HG03342 (cell line): Measurements from ENCODE around the gene NUDC.

Source experiments
- ATAC-seq: cut with Tn5 transposase; IDR thresholded peaks from one replicate; pipeline ENCODE4 v1.9.1; 2021; ENCODE audit warnings: mild to moderate bottlenecking, moderate library complexity; ENCODE audit not compliant: unreplicated experiment

Gene NUDC

DNA sequence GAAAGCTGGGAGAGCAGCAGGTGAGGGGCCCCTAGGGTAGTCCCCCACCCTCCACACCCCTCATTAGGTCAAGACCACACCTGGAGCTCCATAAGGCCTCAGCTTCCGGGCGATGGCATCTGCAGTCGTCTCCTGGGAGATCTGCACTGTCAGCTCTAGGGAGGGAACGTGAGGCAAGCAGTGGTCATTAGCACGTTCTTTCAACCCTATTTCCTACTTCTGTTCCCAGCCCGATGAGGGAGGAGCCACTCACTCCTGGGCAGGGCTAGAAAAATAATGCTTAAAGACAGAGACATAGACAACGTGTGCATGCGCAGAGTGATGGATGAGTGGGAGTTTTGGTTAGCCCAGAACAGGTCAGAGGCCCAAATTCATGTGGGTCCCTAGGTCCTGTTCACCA, 29.1 kb downstream of the NUDC start:
- no peak for ATAC-seq

DNA sequence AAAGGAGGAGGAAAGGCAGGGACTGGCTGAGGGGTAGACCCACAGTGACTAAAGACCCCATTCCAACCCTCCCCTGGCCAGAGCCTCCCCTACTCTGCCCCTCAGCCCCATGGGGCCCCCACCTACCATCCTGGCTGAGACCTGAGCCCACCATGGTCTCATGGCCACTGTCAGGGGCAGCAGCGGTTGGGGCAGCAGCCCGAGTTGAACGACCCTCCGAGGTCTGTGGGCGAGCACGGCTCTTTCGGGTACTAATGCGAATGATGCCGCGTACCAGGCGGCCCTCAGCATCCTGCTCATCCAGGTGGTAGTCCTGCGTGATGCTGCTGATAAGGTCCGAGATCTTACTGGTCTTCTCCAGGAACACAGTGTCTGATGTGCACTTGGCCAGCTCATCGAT, 29.7 kb downstream of the NUDC start:
- ATAC-seq = no peak

DNA sequence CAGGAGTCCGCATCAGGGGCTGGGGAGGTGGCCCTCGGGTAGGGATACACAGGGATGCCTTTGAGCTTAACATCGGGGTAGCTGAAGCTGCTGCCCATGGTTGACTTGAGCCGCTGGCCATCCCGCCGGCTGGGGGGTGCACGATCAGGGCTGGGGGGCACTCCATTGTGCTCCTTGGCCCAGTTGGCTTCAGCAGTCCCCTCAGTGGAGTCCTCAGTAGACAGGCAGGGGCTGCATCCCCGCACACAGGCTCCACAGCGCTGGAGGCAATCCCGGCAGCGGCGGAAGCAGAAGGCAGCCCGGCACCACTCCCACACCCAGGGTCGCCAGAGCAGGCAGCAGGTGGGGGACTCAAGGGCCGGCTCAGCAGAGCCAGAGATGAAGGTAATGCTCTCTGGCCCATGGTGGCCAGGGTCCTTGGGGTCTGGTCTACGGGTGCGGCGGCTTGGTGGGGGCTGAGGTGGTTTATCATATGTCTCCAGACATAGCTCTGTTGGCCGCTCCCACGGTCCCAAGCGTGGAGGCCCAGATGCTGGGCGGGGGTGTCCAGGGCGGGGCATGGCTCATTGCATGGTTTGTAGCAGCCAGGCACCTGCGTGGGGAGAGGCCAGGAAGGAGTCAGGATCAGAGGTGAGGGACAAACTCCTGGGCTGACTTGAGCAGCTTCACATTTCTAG, 30.4 kb downstream of the NUDC start:
- ATAC-seq = no peak

DNA sequence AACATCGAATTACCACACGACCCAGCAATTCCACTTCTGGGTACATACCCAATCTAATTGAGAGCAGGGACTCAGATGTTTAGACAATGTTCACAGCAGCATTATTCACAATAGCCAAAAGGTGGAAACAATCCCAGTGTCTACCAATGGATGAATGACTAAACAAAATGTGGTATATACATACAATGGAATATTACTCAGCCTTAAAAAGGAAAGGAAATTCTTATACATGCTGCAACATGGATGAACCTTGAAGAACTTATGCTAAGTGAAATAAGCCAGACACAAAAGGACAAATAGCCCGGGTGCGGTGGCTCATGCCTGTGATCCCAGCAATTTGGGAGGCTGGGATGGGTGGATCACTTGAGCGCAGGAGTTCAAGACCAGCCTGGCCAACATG, 31.8 kb downstream of the NUDC start:
- no peak for ATAC-seq

DNA sequence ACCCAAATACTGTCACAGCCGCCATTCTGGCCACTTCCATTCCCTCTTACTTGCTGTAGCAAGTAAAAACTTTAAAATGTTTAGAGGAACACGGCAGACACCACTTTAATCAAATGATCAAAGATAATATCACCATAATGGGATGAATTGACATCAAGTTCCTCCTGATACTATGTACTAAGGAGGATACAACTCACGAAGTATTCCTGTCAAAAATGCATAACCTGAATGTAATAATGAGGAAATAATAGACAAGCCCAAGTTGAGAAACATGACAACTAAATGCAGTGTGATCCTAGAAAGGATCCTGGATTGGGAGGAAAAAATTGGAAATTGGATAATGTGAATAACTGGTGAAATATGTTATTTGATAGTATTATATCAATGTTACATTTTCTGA, 34.8 kb downstream of the NUDC start:
- ATAC-seq = no peak

DNA sequence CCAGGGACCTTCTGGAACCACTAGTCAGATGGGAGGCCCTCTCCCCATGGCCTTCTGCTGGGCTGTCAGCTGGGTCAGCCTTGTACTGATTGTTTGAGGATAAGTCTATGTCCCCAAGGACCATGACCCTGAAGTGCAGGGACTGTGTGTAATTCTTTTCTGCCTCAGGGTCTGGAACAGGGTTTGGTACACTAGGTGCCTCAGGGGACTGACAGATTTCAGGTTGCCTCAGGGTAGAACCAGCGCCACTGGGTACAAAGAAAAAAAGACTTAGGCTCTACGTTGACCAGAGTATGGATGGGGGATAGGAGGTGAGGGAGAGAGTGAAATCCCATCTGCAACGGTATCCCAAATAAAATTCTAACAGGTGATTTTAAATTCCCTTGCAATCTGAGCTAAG, 35.8 kb downstream of the NUDC start:
- no peak for ATAC-seq

DNA sequence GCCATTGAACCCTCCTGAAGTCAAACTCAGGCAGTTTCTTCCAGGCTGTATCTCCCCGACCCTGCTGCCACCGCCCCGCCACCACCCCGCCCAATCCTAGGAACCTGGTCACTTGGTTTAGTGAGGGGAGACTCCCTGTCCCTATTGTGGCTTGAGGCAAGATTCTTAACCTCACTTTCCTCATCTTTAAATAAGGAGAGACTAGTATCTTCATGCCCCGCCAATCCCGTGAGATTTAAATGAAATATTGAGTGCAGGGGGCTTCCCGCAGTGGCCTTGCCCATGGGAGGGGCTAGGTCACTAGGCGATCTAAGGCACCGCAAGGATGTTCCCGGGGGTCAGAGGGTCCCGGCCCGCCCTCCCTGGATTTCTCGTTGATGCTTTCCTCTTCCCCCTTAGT, 37.7 kb downstream of the NUDC start:
- ATAC-seq = no peak

DNA sequence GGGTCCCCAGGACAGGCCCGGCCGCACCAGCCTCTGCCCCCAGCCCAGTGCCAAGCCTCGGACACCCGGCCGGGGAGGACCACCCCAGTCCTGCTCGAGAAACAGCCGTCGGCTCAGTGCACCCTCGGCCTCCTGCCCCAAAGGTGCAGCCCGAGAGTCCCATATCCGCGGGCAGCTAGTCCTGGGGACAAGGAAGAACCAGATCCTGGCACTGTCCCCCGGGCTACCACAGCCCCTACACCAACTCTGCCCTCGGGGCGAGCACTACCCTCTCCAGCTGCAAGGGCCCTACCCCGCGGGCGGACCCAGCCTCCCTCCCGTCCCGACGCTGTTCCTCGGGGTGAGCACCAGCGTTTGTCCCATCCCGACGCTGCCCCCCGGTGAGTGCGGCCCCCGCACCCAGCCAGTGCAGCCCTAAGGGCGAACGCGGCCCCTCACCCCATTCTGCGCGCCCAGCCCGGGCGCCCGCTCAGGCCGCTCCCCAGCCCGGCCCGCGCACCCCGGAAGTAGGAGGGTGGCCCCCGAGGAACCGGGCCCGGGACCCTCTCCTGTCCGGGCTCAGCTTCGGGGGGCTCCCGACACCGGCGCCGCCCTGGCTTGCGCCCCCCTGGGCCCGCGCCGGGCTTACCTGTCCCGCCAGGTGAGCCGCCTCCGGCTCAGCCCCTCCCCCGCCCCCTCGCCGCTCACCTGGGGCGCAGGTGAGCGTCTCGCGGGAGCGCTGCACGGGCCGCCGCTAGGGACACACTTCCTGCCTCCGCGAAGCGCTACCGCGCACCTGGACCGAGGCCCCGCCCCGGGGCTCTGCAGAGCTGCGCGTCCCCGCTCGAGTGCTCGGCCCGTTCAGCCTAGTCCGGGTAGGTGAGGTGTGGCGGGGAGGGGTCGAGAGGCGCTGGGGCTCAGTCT, 38.4 kb downstream of the NUDC start, which contains the start of gene KDF1:
KDF1 (minus strand) TSS at position 747 of the 903 bp plus-strand sequence. CDS start 8,088 bp downstream, outside the sequence.
- ATAC-seq = no peak

DNA sequence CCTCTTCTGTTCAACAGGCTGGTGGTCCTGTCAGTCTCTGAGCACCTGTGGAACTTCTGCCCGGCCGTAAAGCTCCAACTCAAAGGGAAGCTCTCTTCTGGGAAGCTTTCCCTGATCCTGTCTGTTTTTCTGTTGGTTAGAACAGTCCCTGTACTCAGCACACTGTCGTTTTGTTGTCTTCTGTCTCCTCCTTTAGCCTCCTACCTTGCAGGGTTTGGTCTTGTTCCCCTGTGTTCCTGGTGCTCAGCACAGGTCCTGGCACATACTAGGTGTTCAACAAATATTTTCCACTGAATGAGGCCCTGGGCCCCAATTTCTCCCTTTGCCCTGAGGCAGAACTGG, 39.1 kb downstream of the NUDC start:
- no peak for ATAC-seq

DNA sequence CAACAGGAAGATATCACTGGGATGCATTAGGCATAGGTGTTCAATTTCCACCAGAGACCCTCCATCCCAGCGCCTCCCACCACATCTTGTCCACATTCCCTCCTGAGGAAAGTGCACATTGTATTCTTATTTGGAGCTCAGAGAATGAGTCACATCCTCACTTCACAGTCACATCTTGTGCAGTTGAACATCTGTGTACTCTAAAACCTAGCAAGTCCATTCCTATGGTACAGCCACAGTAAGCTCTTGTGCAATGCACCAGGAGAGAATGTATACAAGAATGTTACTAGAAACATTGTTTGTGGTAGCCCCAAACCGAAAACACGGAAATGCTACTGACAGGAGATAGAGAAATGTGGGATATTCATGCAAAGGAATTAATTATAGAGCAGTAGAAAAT, 40.3 kb downstream of the NUDC start:
- no peak for ATAC-seq

DNA sequence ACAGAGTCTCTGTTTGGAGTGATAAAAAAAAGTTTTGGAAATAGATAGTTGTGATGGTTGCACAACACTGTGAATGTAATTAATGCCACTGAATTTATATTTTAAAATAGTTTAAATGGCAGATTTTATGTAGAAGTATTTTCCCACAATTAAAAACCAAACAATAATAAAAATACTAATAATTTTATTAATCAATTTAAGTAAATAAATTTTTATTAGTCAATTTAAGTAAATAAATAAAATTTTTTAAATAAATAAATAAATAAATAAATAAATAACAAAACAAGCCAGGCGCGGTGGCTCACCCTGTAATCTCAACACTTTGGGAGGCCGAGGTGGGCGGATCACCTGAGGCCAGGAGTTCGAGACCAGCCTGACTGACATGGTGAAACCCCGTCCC, 43.7 kb downstream of the NUDC start:
- no peak for ATAC-seq

DNA sequence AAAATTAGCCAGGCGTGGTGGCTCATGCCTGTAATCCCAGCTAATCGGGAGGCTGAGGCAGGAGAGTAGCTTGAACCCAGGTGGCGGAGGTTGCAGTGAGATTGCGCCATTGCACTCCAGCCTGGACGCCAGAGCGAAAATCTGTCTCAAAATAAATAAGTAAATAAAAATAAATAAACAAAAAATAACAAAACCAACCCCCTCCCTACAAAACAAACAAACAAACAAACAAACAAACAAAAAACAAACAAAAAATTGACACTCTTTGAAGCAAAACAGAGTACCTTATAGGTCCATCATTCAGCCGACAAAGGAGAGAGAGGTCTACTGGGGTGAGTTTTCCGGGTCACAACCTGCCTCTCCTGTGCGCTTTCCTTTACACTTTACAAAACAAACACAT, 44.1 kb downstream of the NUDC start:
- ATAC-seq = no peak

DNA sequence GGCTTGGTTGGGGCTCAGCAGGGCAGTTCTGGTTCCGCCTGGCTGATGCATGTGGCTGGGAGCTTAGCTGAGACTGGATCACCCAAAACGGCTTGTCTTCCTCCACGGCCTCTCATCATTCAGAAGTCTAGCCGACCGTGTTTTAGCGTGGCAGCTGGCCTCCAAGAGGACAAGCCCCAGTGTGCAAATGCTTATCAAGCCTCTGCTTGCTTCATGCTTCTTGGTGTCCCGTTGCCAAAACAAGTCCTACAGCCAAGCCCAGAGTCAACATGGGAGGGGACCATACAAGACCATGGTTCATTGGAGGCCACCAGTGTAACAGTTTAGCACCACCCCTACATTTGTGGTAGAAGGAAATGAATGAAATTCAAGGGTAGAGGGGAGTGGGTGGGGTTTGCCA, 49.3 kb downstream of the NUDC start:
- no peak for ATAC-seq

DNA sequence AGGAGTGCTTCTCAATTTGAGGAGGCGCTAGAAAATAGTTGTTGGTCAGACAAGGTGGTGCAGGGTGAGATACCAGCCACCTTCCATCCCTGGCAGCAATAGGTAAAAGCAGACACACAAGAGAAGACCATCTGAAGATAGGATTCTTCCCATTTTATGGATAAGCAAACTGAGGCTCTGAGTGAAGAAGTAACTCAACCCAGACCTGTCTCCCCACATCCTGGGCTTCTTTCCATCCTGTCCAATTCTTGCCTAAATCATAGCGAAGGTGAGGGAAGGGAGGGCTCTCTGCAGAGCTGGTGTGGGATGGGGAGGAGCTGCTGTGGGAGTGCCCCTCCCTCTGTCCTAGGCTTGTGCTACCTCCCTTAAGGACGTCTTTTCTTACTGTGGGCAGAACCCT, 50.0 kb downstream of the NUDC start:
- ATAC-seq = no peak

DNA sequence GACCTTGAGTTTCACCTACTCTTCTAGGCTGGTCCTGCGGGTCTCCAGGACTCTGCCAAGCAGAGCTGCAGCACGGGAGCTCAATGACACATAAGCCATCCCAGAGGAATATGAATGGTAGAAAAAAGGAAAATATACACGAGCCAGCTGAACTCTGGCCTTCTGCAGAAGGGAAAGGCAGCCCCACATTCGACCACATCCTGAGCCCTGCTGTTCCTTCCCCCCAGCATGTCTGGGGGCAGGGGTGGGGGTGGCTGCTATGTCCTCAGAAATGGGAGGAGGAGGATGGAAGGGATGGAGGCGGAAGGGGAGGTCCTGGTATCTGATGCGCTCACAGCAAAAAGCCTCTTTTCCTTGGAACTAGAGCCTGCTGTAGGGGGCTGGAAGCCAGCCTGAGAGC, 50.8 kb downstream of the NUDC start:
- no peak for ATAC-seq

DNA sequence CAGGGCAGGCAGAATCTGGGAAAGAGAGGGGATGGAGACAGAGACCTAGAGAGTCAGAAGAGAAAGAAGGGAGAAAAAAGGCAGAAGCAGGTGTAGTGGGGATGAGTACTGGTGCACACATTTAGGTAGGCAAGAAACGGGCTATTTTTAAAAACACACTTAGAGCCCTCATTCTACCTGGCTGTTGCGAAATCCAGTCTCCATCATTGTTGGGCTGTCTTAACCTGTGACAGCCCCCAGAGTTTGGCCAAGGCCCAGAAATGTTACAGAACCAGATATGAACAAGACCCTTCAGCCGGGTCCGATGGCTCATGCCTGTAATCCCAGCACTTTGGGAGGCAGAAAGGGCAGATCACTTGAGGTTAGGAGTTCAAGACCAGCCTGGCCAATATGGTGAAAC, 51.3 kb downstream of the NUDC start:
- no peak for ATAC-seq

DNA sequence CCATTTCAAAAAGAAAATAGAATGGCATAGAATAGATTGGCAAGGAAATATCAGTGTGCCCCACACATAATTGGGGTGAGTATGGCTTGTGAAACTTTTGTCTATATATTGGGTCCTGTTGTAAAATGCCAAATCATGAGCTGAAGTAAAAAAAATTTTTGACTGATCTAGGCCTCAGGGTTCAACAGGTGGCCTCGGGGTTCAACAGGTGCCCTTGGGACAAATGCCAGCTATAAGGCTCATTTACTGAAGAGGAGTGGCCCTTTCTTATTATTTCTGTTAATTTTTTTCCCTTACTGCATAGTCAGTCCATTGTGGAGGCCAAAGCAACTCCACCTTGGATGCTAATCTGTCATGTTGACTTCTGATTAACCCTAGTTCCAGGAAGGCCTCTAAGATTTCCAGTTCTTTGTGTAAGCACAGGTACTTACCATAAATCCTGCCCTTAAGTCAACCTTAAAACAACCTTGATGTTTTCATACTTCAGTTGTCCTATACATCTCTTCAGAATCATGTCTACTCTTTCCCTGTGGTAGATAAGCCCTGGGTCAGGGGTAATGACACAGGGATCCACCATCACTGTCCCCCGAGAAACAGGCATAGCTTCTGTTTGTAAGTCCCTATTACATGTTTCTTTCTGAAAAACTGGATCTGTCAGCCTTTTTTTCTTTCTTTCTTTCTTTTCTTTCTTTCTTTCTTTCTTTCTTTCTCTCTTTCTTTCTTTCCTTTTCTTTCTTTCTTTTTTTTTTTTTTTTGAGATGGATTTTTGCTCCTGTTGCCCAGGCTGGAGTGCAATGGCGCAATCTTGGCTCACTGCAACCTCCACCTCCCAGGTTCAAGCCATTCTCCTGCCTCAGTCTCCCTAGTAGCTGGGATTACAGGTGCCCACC, 55.3 kb downstream of the NUDC start:
- no peak for ATAC-seq

DNA sequence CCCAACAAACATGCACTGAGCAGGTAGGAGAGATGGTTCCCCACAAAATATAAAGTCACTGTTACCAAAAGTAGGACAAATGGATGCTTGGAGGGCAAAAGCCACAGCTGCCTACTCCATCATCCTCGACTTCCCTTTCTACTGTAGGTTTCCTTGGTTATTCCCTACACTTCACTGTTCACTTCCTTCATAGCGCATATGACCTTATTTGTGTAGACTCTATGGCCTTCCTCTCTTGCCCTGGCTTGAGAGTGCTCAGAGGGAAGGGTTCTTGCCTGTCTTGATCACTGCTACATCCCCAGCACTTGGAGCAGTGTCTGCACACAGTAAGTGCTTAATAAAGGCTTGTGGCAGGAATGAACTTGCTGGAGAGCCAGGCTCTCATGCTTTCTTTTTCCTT, 57.4 kb downstream of the NUDC start:
- ATAC-seq = no peak

DNA sequence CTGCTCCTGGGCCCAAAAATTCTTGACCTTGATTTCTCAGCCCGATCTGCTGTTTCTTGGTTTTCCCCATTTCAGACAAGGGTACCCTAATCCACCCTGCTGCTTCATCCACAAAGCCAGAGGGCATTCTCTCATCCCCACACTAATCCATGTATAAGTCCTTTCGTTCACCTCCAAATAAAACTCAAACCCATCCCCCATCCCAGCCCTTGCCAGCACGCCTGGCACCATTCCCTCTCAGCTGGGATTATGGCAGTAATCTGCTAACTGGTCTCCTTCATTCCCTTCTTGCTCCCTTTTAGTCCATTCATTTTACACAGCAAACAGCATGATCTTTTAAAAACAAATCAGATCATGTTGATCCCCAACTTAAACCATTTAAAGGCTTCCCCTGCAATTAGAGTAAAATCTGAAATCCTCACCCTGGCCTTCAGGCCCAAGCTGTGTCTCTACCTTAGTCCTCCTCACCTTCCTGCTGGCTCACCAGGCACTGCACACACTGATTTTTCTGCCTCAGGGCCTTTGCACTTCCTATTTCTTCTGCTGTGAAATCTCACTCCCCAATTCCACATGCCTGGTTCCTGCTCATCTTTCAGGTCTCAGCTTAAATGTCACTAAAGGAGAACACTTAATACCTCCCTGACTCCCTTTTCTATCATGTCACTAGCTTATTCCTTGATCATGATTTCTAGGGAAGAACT, 59.8 kb downstream of the NUDC start:
- ATAC-seq = no peak

DNA sequence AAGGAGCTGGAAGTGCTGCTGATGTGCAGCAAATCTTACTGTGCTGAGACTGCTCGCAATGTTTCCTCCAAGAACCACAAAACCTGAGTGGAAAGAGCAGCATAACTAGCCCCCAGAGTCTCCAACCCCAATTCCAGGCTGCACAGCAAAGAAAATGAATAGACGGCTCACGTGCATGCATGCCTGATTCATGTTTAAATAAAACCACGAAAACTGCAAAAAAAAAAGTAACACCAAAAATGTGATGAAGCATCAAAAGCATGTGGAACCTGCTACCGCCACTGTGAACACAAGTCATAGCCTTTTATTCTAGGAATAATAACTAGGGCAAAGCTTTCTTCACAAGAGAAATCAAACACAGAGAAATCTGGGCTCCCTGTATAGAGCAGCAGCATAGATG, 62.3 kb downstream of the NUDC start:
- no peak for ATAC-seq

DNA sequence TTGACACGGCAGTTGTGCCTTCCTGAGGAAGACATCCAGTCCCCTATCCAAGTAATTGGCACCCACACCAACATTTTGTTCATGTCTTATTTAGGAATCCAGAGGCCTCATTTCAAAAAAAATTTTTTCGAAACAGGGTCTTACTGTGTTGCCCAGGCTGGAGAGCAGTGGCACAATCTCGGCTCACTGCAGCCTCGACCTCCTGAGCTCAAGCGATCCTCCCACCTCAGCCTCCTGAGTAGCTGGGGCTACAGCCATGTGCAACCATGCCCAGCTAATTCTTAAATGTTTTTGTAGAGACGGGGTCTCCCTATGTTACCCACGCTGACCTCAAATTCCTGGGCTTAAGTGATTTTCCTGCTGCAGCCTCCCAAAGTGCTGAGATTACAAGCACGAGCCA, 62.7 kb downstream of the NUDC start:
- no peak for ATAC-seq
